ENCODE results near the gene SUCLG1. TPM values are rescaled to one million over a fixed set of nuclear protein-coding genes. Genes with fewer than 3 reads are reported as not detected.
A peak's percentile ranks its signal among the peaks of the same experiment; 100 is the strongest.

The SUCLG1 gene
- total RNA-seq, 1 experiment from 2014 or later, result 52.5 TPM

GRCh38 chr2:84467389-84467788 is 8.3 kb upstream of the SUCLG1 start:
- no peak for DNase-seq (ENCODE audit: low read depth)

GRCh38 chr2:84461310-84461709 is 2.2 kb upstream of the SUCLG1 start:
- no peak for DNase-seq (ENCODE audit: low read depth)

- no peak for DNase-seq (ENCODE audit: low read depth)
These were observed 1.6 kb upstream of the SUCLG1 start for GRCh38 chr2:84460670-84461069.

DNA sequence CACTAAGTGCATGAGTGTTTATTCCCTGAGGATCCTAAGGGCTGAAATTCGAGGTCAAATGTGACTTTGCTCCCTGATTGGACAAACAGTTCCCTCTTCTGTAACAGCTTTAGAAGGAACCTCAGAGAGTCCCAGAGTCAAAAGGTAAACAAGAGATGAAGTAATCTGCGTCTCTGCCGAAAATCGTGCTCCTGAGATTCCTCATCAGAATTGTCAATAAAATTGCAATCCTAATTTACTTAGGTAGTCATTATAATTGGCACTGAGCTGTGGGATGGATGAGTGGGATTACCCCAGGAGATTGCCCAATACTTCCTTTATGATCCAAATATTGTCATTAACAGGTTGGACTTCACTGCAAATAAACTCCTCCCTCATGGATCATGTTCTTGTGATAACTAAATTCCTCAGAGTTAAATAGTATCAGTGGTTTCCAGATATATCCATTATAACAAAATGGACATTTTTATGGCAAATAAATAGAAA is 907 bp upstream of the SUCLG1 start:
- DNase-seq (ENCODE audit: low read depth), result no peak

DNA sequence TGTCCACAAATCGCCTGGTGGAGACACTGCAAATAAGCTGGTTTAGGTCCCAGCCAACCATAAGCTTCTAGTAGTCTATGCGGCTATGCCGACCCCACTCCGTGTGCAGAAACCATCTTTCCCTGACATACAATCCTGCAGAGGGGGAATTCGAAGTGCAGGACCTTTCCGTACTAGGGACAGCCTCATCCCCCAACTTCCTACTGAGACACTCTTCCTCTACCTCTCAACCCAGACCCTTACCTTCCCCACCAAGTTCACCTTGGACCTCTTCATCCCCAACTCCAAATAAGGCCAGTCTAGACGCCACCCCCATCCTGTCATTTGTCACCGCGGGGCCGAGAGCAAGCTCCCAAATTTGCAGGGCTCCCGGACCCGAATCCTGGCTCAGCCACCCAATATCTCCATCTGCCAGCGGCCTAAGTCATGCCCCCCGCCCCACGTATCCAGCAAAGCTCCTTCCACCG is 496 bp downstream of the SUCLG1 start:
- DNase-seq (ENCODE audit: low read depth), result peak; percentile 9

- DNase-seq (ENCODE audit: low read depth), result no peak
These were observed 1.4 kb downstream of the SUCLG1 start for GRCh38 chr2:84457686-84458085.

DNA sequence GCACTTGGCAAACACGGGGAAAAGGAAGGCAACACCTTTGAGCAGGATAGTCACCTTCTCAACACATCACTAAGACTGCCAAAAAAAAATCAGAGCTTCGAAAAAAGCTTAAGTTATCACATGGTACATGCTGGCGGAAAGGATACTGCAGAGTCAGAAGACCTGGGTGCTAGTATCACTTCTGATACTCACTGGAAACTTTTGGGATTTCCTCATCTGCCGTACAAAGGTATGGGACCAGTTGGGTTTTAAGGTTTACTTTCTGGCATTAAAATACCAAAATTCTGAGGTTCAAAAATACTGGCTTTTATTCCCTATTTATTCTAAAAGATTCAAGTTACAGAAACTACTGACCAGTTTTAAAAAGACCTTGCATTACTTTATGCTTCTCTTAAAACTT is 2.9 kb downstream of the SUCLG1 start:
- no peak for DNase-seq (ENCODE audit: low read depth)

- DNase-seq (ENCODE audit: low read depth), result no peak
These were observed 4.5 kb downstream of the SUCLG1 start for GRCh38 chr2:84454581-84454980.

DNA sequence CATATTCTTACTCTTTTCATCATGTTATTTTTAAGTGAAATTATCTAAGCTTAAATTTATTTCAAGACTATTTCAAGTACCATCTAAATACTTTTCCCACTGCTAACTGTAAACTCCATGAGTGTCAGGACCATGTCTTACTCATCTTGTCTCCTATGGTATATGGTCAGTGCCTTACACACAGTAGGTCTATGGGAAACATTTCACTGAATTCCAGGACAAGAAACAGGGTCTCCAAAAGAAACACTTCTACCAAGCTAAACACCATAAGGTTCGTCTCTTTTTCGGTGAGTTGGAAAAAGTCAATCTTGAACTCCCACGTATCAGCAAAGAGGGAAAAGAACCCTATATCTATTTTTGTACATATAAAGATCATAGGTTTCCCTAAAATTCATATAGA is 6.5 kb downstream of the SUCLG1 start:
- DNase-seq (ENCODE audit: low read depth), result no peak

- no peak for DNase-seq (ENCODE audit: low read depth)
These were observed 7.5 kb downstream of the SUCLG1 start for GRCh38 chr2:84451579-84451978.

- no peak for DNase-seq (ENCODE audit: low read depth)
These were observed 8.5 kb downstream of the SUCLG1 start for GRCh38 chr2:84450288-84451227.

- no peak for DNase-seq (ENCODE audit: low read depth)
These were observed 9.4 kb downstream of the SUCLG1 start for GRCh38 chr2:84449711-84450110.

DNA sequence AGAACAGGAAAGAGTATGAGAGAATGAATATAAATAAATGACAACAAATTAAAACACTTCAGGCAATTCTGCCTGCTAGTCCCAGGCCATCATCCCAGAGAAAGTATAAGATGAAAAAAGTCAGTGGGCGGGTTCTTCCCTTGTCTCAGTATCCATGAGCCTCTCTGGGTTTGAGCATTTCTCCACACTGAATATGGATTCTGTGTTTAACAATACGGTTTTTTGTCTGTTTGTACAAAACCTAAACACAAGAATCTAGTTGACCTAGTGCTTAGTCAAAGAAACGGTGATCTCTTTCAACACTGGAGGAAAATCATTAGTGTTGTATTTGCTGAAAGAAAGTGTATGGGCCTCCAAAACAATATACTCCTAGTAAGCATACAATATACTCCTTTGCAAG is 10.0 kb downstream of the SUCLG1 start:
- no peak for DNase-seq (ENCODE audit: low read depth)

- no peak for DNase-seq (ENCODE audit: low read depth)
These were observed 15.6 kb downstream of the SUCLG1 start for GRCh38 chr2:84443477-84443876.

DNA sequence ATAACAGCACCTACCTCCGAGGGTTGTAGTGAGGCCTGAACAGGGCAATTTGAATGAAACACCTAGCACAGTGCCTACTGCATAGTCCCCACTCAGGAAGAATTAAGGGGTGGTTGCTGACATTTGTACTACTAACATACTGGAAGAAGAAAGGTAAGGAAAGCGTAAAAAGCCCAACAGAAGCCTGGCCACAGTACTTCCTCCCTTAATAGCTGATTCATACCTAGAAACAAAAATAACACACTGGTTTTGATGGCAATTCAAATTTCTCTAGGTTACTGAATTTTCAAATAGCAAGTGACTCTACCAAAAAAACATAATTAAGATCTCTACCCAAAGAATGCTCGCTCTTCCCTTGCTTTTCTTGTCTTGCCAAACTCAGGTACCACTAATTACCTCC is 16.2 kb downstream of the SUCLG1 start:
- no peak for DNase-seq (ENCODE audit: low read depth)

DNA sequence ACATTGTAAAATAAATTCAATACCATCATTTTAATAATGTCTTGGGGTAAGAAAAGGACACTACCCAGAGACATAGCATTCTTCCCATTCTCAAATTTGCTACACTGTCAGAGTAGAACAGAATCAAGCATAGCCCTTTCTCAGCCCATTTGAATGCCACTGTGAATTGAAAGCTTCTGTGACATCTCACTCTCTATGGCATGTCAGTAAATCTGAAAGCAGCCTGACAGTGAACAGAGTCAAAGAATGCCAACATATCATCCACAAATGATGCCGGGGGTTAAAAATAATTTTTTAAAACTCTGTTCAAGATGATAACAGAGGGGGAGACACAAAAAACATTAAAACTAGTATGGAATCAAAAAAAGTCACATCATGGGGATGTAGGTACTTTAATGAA is 17.6 kb downstream of the SUCLG1 start:
- DNase-seq (ENCODE audit: low read depth), result no peak

GRCh38 chr2:84441036-84441435 is 18.0 kb downstream of the SUCLG1 start:
- DNase-seq (ENCODE audit: low read depth), result no peak

DNA sequence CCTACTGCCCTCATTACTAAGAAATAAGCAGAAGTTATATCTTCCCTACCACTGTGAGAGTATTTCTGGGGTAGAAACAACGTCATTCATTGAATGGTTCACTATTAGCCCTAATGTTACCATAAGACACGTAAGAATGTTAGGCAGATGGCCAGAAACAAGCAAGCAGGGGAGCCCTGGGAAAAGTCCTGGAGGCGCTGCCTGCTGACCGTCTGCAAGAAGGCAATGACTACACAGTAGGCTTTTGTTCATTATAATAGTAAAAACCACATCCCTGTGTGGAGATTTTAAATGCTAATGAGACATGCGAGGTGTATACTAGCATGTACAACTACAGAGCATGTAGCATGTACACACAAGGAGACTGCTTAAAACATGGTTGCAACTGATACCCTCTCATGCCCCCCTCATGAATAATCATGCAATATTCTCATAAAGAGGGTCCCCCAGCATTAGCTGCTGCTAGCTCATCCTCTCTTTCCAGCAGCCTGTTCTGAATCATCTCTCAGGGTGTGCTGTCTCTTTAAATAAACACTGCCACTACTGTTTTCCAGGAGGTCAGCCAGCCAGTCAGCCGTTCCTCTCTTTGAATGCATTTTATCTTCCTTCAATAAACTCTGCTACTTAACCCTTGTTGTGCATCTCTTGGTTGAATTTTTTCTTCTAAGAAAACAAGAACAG is 23.6 kb downstream of the SUCLG1 start:
- no peak for DNase-seq (ENCODE audit: low read depth)

DNA sequence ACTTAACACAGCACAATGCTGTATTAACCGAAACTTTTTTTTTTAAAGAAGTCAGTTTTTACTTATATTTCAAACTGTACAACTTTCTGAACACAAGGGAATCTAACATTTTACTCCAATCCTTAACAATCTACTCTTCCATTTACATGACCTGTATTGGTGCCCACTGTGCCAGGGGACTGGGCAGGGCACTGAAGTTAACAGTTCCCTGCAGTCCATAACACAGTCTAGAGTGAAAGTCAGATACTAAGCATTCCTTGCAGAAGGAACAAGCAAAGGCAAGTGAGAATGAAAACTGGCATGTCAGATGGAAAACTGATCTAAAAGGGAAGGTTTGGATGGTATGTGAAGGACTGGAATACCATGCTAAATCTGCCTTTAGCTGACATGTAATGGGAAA is 29.8 kb downstream of the SUCLG1 start:
- no peak for DNase-seq (ENCODE audit: low read depth)

- peak; percentile 32 for DNase-seq (ENCODE audit: low read depth)
These were observed 31.6 kb downstream of the SUCLG1 start for GRCh38 chr2:84427235-84428138.

DNA sequence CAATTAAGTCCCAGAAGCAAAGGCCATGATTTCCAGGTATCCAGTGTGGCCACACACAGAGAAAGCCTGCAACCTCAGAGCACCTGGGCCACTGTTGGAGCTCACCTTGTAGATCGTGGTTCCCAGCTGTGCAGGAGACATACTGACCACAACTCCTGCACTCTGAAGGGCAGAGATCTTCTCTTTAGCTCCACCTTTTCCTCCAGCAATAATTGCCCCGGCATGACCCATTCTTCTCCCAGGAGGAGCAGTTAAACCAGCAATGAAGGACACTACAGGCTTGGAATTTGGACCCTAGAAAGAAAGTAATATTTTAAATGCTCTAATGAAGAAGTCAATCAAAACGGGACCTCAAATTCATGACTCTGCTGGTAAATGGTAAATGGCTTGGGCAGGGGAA is 33.8 kb downstream of the SUCLG1 start:
- DNase-seq (ENCODE audit: low read depth), result no peak

GRCh38 chr2:84424152-84424551 is 34.9 kb downstream of the SUCLG1 start:
- no peak for DNase-seq (ENCODE audit: low read depth)

Measured in LHCN-M2 (cell line).